Vagina (tissue), 2 donors: ENCODE measurements around the gene CFAP20. TPM values are rescaled to one million over a fixed set of nuclear protein-coding genes. Genes with fewer than 3 reads are reported as not detected.

Experiments
- DNase-seq, 2 donors: peaks; one replicate each; pipeline ENCODE4 v3.0.0-alpha.2; 2017; ENCODE audit errors: extremely low spot score in 2 of 2
- H3K27ac ChIP-seq: fragments of 200-600 bp; sonication (generic); one replicate; pipeline ENCODE4 v1.5.1; 2019
- H3K27me3 ChIP-seq: fragments of 200-600 bp; sonication (generic); one replicate; pipeline ENCODE4 v1.5.1; 2019
- H3K36me3 ChIP-seq, 2 donors: fragments of 200-600 bp; sonication (generic); one replicate each; pipeline ENCODE4 v1.5.1; 2017 to 2019
- H3K4me1 ChIP-seq: fragments of 200-600 bp; sonication (generic); one replicate; pipeline ENCODE4 v1.5.1; 2019
- H3K4me3 ChIP-seq, 2 donors: fragments of 200-600 bp; sonication (generic); 1 replicate in 1 of 2; 2 replicates in 1 of 2; pipeline ENCODE4 v1.5.1; 2016 to 2019
- H3K9me3 ChIP-seq: fragments of 200-600 bp; sonication (generic); one replicate; pipeline ENCODE4 v1.5.1; 2019
- CTCF ChIP-seq, 3 experiments: fragments of 450-650 bp in 2 of 3; fragments of 200-600 bp in 1 of 3; sonication (generic) in 1 of 3; IDR thresholded peaks; one replicate each; pipeline ENCODE4 v1.5.1; 2017 to 2019; ENCODE audit warnings: antibody characterized with exemption in 3 of 3, mild to moderate bottlenecking in 2 of 3, moderate library complexity in 2 of 3
- POLR2A ChIP-seq, 2 donors: fragments of 450-650 bp; IDR thresholded peaks; one replicate each; pipeline ENCODE4 v1.6.1; 2017; ENCODE audit warnings: antibody characterized with exemption in 2 of 2, mild to moderate bottlenecking in 2 of 2, moderate library complexity in 2 of 2
- POLR2AphosphoS5 ChIP-seq, 2 donors: sonication (generic); formaldehyde crosslinking; IDR thresholded peaks; one replicate each; pipeline ENCODE4 v1.9.0; 2017; ENCODE audit warnings: antibody characterized with exemption in 2 of 2, mild to moderate bottlenecking in 2 of 2, low read depth in 1 of 2; ENCODE audit not compliant: insufficient read depth in 1 of 2
- intact Hi-C: fragments of 100-400 bp; cut with DNase I; formaldehyde crosslinking; loops from one replicate; pipeline ENCODE4 v1.15.1; 2023
- total RNA-seq: library from RNA; depleted of rRNA; stranded (reverse); fragments of >200 nt; gene quantifications from one replicate; pipeline ENCODE4 v1.2.3, GENCODE V29; 2016

CFAP20 gene
- total RNA-seq, 1 donor from 2014 or later: 72.7 TPM

GRCh38 chr16:58110571-58111301 lies 18.4 kb downstream of the CFAP20 start:
- no peak overlapping the region for H3K27ac ChIP-seq
- no peak overlapping the region for H3K4me3 ChIP-seq
- peaks cover 3 to 42% of the 10 kb centered on the region in 2 donors for H3K36me3 ChIP-seq
- H3K4me1 ChIP-seq: no peaks in the 10 kb centered on the region
- DNase-seq: no peak
- TF ChIP-seq CTCF (IDR thresholded peaks at IDR 0.05): no peak
- TF ChIP-seq POLR2A (IDR thresholded peaks at IDR 0.05): no peak
- no peak for TF ChIP-seq POLR2AphosphoS5 (IDR thresholded peaks at IDR 0.05; ENCODE audit: insufficient read depth in 1 of 2, low read depth in 1 of 2)
- intact Hi-C loops: no loop called here
- H3K9me3 ChIP-seq: no peaks in the 10 kb centered on the region
- H3K27me3 ChIP-seq: no peaks in the 10 kb centered on the region

DNA sequence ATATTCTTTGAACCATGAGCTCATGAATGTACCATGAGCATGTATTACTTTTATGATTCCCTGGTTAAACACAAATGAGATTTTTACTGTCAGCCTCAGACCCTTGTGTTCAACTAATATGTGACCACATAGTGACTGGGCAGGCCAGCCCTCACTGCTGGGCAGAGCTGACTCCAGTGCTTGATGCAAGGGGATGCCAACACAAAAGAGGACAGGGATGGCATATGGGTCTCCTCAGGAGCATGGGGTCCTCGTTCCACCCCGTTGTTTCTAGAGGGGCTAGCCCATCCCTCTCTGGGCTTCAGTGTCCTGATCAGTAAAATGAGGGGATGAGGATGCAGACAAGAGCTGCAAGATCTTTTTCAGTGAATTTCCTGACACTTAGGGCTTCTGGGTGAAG lies 19.3 kb downstream of the CFAP20 start:
- no peak overlapping the region for H3K27ac ChIP-seq
- H3K36me3 ChIP-seq: peaks cover 0 to 33% of the 10 kb centered on the region in 2 donors
- intact Hi-C loops: no loop called here
- TF ChIP-seq CTCF (IDR thresholded peaks at IDR 0.05) (no peak), POLR2A (IDR thresholded peaks at IDR 0.05) (no peak), POLR2AphosphoS5 (IDR thresholded peaks at IDR 0.05; ENCODE audit: insufficient read depth in 1 of 2, low read depth in 1 of 2) (no peak)
- no peaks in the 10 kb centered on the region for H3K9me3 ChIP-seq
- H3K27me3 ChIP-seq: no peaks in the 10 kb centered on the region
- no peak for DNase-seq
- H3K4me3 ChIP-seq: no peak overlapping the region
- H3K4me1 ChIP-seq: no peaks in the 10 kb centered on the region

DNA sequence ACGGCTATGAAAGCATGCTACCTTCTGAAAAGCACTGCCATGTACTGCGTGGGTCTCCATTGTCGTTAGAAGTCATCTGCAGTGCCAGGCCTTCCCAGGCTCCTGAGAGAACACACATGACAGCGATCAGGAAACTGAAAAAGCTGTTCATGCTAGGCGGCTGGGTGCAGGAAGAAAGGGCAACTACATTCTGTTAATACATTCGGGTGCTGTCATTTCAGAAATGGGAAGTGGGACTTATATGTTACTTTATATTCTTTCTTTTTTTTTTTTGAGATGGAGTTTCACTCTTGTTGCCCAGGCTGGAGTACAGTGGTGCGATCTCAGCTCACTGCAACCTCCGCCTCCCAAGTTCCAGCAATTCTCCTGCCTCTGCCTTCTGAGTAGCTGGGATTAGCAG lies 19.9 kb downstream of the CFAP20 start:
- TF ChIP-seq CTCF (IDR thresholded peaks at IDR 0.05): no peak
- TF ChIP-seq POLR2A (IDR thresholded peaks at IDR 0.05): no peak
- no peak for TF ChIP-seq POLR2AphosphoS5 (IDR thresholded peaks at IDR 0.05; ENCODE audit: insufficient read depth in 1 of 2, low read depth in 1 of 2)
- no peak for DNase-seq
- intact Hi-C loops: no loop called here
- Histone ChIP-seq H3K27ac (no peak overlapping the region), H3K4me3 (no peak overlapping the region), H3K9me3 (no peaks in the 10 kb centered on the region), H3K4me1 (no peaks in the 10 kb centered on the region), H3K36me3 (peaks cover 0 to 28% of the 10 kb centered on the region in 2 donors), H3K27me3 (no peaks in the 10 kb centered on the region)

DNA sequence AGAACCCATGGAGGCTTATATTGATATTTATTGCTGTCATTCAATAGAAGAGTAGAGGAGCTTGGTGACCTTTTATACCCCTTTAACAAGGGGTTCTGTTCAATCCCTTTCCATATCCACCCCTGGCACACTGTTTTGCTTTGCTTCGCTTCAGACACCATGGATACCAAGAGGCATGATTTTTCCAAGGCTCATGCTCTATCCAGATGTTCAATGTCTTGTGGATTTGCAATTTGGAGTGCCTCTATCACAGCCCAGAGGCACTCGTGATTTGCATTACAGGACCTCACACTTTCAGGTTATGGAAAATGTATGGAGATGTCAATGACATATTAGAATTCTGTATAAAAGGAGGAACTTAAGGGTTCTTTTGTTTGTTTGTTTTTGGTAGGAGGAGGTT lies 21.5 kb downstream of the CFAP20 start:
- H3K36me3 ChIP-seq: peaks cover 0 to 13% of the 10 kb centered on the region in 2 donors
- H3K4me1 ChIP-seq: no peaks in the 10 kb centered on the region
- no peaks in the 10 kb centered on the region for H3K27me3 ChIP-seq
- H3K27ac ChIP-seq: no peak overlapping the region
- no peak overlapping the region for H3K4me3 ChIP-seq
- no peak for TF ChIP-seq POLR2A (IDR thresholded peaks at IDR 0.05)
- TF ChIP-seq CTCF (IDR thresholded peaks at IDR 0.05): no peak
- no peak for TF ChIP-seq POLR2AphosphoS5 (IDR thresholded peaks at IDR 0.05; ENCODE audit: insufficient read depth in 1 of 2, low read depth in 1 of 2)
- no peak for DNase-seq
- intact Hi-C loops: no loop called here
- no peaks in the 10 kb centered on the region for H3K9me3 ChIP-seq

GRCh38 chr16:58107228-58107627 lies 22.0 kb downstream of the CFAP20 start:
- Histone ChIP-seq H3K4me1 (no peaks in the 10 kb centered on the region), H3K27me3 (no peaks in the 10 kb centered on the region), H3K4me3 (no peak overlapping the region), H3K27ac (no peak overlapping the region), H3K9me3 (no peaks in the 10 kb centered on the region), H3K36me3 (peaks cover 0 to 8% of the 10 kb centered on the region in 2 donors)
- no peak for TF ChIP-seq POLR2AphosphoS5 (IDR thresholded peaks at IDR 0.05; ENCODE audit: insufficient read depth in 1 of 2, low read depth in 1 of 2)
- TF ChIP-seq CTCF (IDR thresholded peaks at IDR 0.05): no peak
- no peak for TF ChIP-seq POLR2A (IDR thresholded peaks at IDR 0.05)
- intact Hi-C loops: no loop called here
- no peak for DNase-seq
